Activated T-helper 1 cell treated with Interleukin-2 at 50 U/mL for 16 hours (primary cell): ENCODE measurements around the gene CA7.
A peak's percentile ranks its signal among the peaks of the same experiment; 100 is the strongest.

Source experiments
- DNase-seq: peaks from one replicate; pipeline ENCODE4 v3.0.0-alpha.2; 2020; ENCODE audit warnings: low read depth

CA7 gene

DNA sequence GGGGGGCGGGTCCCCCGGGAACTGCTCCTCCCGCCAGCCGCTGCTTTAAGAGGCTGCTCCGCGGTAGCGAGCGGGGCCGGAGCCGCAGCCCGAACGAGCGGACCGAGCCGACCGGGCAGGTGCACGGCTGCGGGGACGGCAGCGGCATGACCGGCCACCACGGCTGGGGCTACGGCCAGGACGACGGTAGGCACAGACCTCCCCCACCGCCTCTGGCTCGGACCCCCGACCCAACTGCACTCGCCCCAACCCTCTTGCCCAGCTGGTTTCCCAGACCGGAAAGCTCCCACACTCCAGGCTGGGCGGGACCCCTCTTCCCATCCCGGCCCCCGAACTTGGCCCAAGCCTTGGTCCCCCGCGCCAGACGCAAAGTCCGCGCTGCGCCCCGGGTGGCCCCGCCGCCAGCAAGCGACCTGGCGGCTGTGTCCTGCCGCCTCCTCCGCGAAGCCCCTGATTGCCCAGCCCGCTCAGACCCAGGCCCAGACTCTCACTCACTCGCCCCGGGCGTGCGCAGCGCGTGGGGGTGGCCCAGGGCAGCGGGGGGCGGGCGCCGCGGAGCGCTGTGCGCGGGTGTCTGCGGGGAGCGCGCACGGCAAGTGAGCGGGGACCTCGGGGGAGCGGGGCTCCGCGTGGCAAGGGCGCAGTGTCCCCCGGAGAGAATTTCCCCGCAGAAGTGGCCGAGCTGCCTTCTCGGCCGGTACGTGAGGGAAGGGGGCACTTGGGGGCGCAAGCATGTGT lies at the start of gene CA7:
CA7 (plus strand) TSS at position 73 of the 738 bp plus-strand sequence; CDS start at position 147, 74 bp downstream.
- DNase-seq, result no peak

- no peak for DNase-seq
These were observed 46.1 kb upstream of the CA7 start for GRCh38 chr16:66798161-66798560.

DNA sequence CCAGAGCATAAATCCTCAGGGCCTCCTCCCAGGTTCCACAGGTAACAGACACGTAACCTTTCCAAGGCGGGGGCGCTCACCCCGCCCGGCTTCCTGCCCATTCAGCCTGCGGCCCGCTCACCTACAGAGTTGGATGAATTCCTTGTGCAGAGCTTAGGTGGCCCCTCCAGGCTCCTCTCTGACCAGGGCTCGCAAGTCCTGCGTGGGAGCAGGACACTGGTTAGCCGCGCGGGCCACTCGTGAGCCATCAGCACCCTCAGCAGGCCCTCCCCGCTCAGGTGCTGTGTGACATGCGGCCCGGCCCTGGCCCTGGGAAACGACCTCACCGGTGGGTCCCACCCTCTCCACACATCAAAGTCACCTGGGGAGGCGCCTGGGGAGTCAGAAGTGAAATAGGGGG lies 43.4 kb upstream of the CA7 start:
- DNase-seq, result no peak

- DNase-seq, result no peak
These were observed 42.7 kb upstream of the CA7 start, which contains the start of gene TERB1 for GRCh38 chr16:66801320-66802105. TERB1 (minus strand) TSS chr16:66801584; CDS start chr16:66796798, 4,786 bp downstream.

DNA sequence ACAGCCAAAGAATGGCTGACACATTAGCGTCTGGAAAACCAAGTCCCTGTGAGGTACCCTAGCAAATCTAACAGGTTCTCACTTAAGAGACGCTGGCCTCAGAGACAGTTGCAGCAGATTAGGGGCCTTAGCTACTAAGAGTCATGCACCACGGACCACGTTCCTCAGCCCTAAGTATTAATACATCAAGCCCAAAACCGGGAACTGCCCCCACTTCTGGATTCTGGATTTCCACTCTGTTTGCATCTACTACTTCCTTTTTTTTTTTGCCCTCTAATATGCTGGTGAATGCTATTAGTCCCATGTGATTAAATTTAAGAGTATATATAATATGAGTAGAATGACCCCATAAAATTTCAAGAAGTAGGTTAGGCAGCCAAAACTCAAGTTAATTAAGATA lies 42.1 kb upstream of the CA7 start:
- DNase-seq, result no peak

DNA sequence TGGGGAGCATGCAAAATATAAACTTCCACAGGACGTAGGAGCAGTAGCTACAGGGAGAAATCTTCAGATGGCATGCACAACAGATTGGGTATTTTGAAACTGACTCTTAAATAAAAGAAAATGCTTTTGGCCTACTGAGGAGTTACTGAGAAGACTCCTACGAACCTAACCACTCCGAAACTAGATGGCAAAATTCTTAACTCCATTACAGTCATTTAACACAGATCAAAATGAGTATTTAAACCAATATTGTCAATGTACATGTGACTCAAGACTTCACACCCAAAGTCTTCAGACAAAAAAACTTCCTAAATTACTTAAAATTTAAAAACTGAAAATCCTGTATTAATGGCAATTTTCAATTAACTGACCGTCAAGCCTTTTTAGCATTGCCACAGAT lies 34.4 kb upstream of the CA7 start:
- DNase-seq, result no peak

DNA sequence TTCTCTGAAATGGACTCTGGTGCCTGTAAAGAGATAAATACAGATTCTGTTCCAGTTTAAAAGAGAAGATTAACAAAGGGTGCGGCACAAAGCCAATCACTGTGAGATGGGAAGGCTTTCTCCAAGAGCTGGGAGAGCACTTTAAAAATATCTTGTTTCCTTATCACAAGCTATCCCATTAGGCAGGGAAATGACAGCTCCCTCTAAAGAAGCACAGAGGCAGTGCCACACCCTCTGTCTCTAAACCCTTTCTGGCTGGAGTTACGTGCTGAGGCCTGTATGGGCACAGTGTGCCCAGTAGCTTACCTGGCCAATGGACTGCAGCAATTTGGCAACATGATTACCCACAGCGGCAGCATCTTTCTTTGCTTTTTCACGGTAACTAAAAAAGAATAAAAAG lies 33.8 kb upstream of the CA7 start:
- no peak for DNase-seq

GRCh38 chr16:66811043-66811442 lies 33.2 kb upstream of the CA7 start:
- DNase-seq, result no peak

- no peak for DNase-seq
These were observed 29.5 kb upstream of the CA7 start for GRCh38 chr16:66814734-66815133.

DNA sequence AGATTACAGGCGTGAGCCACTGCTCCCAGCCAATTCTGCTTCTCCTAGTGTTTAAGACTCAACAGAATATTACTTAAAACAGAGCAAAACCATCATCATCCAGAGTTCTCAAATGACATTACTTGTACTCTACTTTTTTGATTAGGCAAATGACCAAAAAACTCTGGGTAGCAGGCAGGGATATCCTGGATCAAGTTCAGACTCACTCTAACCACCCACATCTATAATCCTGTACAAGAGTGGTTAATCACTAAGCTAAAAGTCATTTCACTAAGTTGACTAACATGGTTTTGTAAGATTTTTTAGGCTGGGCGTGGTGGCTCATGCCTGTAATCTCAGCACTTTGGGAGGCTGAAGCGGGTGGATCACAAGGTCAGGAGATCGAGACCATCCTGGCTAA lies 20.2 kb upstream of the CA7 start:
- no peak for DNase-seq

DNA sequence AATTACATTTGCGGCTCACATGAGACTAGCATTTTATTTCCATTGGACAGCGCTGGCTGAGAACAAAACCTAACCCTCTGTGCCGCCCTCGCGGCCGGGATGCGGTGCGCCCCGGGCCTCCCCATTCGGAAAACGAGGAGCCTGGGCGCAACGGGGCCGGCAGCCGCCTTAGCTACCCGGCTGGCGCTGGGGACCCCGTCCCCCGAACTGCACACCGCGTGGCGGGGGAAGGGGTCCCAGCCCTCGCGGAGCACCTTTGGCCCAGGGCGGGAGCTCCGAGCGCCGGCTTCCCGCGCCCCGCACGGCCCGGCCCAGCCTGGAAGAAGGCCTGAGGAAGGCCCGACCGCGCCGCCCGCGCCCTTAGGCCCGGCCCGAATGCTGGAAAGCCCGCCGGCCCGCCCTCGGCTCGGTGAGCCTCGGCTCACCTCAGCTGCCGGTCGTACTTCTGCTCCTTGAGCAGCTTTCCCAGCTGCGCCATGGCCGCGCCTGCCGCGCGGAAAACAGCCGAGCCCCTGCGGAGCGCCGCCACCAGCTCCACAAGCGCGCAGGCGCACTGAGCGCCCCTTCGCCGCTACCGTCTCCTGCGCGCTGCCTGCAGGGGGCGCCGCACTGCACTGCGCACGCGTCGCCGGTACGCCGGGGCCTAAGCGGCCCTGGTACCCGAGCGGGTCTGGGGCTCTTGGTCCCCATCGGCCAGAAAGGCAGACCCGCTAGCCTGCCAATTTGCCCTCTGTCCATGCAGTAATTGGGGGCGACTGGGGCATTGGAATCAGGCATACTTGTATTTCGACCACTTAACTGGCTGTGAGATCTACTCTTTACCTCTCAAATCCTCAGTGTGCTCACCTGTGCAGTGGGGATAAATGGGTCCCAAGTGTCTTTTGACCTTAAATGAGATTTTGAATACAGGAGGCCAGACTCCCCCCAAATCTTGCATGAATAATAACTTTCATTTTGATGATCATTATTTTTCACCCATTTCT lies 13.5 kb upstream of the CA7 start, which contains the start of gene NAE1:
NAE1 (minus strand) TSS at position 555 of the 983 bp plus-strand sequence; CDS start at position 478, 77 bp downstream.
- peak; percentile 86 for DNase-seq

- no peak for DNase-seq
These were observed 12.0 kb upstream of the CA7 start for GRCh38 chr16:66832190-66832589.

DNA sequence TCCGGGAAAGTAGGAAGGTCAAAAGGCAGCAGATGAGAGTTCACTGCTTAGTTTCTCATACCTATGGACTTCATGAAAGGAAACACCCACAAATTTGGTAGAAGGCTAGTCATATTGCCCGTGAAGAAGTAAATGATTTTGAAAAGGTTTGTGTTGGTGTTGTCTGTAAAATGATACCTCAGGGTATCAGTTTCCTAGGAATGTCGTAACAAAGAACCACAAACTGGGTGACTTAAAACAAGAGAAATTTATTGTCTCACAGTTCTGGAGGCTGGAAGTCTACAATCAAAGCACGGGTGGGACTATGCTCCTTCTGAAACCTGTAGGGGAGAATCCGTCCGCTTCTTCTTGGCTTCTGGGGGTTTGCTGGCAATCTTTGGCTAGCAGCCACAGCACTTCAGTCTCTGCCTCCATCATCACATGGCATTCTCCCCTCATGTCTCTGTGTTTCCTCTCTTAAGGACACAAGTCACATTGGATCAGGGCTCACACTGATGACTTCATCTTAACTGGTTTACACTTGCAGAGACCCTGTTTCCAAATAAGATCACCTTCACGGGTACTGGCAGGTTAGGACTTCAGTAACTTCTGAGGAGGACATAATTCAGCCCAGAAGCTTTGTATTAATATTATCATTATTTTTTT lies 11.4 kb upstream of the CA7 start:
- DNase-seq, result no peak

DNA sequence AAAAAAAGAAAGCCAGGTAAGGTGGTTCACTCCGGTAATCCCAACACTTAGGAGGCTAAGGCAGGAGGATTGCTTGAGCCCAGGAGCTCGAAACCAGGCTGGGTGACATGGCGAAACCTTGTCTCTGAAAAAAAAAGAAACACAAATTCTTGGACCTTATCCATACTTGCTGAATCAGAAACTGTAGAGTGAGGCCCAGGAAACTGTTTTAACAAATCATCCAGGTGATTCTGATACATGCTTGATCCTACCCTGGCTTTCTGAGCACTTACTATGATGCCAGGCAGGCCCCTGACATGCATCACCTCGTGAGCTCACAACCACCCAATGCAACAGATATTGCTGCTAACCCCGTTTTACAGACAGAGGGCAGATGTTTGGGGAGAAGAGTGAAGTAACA lies 9.5 kb upstream of the CA7 start:
- no peak for DNase-seq

DNA sequence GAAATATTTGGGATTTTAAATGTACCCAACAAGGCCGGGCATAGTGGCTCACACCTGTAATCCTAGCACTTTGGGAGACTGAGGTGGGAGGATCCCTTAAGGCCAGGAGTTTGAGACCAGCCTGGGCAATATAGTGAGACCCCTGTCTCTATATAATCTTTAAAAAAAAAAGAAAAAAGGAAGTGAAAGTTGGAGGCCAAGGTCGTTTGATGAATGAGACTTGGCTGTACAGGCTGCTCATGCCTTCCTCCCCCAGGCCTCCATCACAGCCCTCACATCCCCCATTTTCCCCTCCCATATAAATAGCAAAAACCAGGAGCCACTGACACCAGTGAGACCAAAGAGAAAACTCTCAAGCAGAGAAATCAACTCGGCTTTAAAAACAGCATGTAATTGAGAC lies 3.3 kb upstream of the CA7 start:
- no peak for DNase-seq

DNA sequence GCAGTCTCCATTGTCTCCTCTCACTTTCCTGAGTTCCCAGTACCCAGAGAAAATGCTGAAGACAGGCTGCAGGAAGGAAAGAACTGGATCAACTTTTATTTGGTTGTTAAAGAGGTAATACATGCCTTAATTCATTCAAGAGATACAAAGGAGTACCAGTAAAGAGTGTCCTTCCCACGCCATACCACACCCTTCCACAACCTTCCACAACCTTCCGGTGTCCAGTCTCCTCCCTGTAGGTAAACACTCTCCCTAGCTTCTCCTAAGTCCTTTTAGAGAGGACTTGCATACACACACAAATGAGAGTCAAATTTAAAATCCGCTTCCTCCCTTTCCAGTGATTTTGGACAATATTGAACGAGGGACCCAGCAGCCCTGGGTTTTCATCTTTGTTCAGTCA lies 2.8 kb upstream of the CA7 start:
- DNase-seq, result no peak

DNA sequence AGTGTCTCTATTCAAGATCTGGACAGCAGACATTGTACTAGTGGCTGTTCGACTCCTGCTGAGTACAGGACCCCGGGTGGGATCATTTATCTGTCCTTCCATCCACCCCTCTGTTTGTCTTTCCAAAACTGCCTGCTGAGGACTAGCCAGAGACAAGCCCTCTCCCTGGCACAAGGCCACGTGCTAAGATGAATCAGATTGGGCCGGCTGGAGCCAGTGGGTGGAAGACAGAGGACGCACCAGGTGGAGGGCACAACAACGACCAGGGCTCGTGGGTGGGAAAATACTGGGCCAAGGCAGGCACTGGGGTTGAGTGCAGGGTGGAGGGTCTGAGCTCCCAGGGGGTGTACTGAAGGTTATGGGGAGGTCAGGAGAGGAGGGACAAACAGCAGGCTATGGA lies 1.4 kb upstream of the CA7 start:
- DNase-seq, result no peak

- DNase-seq, result no peak
These were observed 1.0 kb upstream of the CA7 start for GRCh38 chr16:66843191-66843590.

- DNase-seq, result no peak
These were observed 239 bp upstream of the CA7 start for GRCh38 chr16:66844009-66844341.

DNA sequence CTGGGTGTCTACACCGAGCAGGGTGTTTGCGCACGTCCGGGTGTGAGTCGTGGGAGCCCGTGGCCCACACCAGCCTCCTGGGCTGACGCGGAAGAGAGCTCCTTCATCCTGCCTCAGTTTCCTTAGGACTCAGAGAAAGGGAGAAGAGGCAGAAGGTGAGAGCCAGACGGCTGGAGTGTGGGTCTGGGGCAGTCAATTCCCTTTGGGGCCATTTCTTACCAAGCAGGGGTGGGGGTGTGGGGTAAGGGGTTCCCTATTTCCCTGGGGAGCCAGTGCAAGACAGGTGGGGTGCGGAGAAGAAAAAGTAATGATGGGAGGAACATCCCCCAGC lies 831 bp downstream of the CA7 start:
- no peak for DNase-seq

DNA sequence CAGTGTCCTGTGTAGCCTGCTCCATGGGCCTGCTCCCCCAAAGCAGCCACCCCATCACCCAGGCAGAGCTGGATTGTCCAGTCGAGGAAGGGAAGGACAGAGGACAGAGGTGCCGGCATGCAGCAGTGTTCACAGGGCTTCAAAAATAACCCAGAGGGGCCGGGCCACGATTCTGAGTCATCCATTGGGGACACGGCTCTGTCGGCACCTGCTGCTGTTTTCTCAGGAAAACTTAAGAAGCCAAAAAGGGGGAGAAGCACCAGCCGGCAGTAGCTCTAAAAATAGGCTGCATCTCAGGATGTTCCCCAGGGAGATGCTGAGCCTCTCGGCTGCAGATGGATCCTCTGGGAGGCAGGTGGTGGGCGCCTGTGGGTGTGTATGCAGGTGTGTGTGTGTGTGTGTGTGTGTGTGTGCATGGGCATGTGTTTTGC lies 1.6 kb downstream of the CA7 start:
- no peak for DNase-seq

DNA sequence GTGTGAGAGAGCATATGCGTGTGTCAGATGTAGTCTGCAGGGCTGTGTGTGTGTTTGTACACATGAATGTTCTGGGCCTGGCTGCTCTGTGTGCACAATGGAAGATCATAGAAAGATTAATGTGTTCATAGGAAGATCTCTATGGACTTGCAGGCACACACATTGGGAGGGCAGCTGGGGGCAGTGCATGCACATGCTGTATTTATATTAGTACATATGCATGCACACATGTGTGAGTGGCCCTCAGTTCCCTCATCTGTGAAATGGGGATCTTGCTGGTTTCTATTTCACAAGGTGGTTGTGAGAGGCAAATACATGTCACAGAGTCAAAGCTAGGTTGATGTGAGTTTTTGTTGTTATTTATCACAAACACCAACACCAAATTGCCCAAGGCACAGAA lies 2.1 kb downstream of the CA7 start:
- DNase-seq, result no peak
